Fibroblast of lung (primary cell): ENCODE measurements around the gene RPLP2.

ENCODE experiments used
- EZH2 ChIP-seq: IDR thresholded peaks from 2 replicates; pipeline ENCODE4 v1.5.1; 2012; ENCODE audit warnings: low read length, control low read depth, mild to moderate bottlenecking; ENCODE audit errors: missing control alignments
- TF ChIP-seq, protein P1 (sequence below), 2 donors: IDR thresholded peaks in 1 of 2; conservative IDR thresholded peaks in 1 of 2; 1 replicate in 1 of 2; 2 replicates in 1 of 2; pipeline ENCODE4 v1.5.1; 2011 to 2012; ENCODE audit warnings: low read length in 2 of 2, control low read depth in 1 of 2, inconsistent platforms in 1 of 2, low read depth in 1 of 2, mild to moderate bottlenecking in 1 of 2

DNA sequence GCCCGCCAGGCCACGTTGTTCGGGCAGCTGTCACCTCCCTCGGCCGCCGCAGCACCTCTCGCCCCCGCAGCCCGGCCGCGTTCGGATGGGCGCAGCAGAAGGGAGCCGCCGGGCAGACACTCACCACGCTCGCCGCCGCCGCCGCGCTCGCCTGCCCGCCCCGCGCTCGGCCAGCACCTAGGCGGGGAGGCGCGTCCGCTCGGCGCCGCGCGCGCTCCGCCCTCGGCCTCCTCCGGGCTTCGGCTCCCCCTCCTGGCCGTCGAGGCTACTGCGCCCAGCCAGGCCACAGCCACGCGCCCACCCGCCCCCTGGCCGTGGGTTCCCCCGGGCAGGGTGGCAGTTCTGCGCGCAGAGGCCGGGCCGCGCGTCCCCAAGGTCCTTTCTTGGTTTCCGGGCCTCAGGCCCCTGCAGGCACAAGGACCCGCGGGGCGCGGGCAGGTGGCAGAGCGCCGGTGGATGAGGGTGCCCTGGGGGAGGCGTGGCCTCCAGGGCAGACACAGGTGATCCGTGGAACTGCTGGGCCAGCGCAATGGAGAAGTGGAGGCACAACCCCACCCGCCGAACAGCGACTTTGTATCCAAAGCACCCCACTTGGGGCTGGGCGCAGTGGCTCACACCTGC lies 11.6 kb upstream of the RPLP2 start, which contains the start of gene SLC25A22:
- TF ChIP-seq, protein P1, sequence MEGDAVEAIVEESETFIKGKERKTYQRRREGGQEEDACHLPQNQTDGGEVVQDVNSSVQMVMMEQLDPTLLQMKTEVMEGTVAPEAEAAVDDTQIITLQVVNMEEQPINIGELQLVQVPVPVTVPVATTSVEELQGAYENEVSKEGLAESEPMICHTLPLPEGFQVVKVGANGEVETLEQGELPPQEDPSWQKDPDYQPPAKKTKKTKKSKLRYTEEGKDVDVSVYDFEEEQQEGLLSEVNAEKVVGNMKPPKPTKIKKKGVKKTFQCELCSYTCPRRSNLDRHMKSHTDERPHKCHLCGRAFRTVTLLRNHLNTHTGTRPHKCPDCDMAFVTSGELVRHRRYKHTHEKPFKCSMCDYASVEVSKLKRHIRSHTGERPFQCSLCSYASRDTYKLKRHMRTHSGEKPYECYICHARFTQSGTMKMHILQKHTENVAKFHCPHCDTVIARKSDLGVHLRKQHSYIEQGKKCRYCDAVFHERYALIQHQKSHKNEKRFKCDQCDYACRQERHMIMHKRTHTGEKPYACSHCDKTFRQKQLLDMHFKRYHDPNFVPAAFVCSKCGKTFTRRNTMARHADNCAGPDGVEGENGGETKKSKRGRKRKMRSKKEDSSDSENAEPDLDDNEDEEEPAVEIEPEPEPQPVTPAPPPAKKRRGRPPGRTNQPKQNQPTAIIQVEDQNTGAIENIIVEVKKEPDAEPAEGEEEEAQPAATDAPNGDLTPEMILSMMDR (conservative IDR thresholded peaks at IDR 0.05 in 1 of 2, IDR thresholded peaks at IDR 0.05 in 1 of 2; ENCODE audit: low read depth in 1 of 2, low read length in 2 of 2): peak; percentile 38 to 56
- TF ChIP-seq EZH2: no peak
